A549 (cell line): Measurements from ENCODE around the gene ACYP2. TPM values are rescaled to one million over a fixed set of nuclear protein-coding genes. Genes with fewer than 3 reads are reported as not detected.
A peak's percentile ranks its signal among the peaks of the same experiment; 100 is the strongest.

Experiments used
- ATAC-seq, 2 experiments: fragments of 200-7000 bp in 1 of 2; fragments of >200 bp in 1 of 2; cut with Nextera tagmentation in 1 of 2; cut with Tn5 transposase in 1 of 2; 3 replicates each; pipeline versions ENCODE4 v1.8.0 to v1.9.1; 2018 to 2020; ENCODE audit warnings: mild to moderate bottlenecking in 1 of 2, moderate library complexity in 1 of 2
- CTCF ChIA-PET: fragments of 300-600 bp; sonication (Branson Sonifier 250); formaldehyde crosslinking; extraction: SDS; loops from one replicate; lab custom pipeline; 2021; ENCODE audit warnings: antibody characterized with exemption, inconsistent platforms; lab: Yijun Ruan, JAX
- POLR2A ChIA-PET: fragments of 350-600 bp; formaldehyde crosslinking; extraction: SDS; loops from one replicate; lab custom pipeline; 2021; ENCODE audit warnings: antibody characterized with exemption, inconsistent platforms; lab: Yijun Ruan, JAX
- DNase-seq, 2 experiments: peaks; one replicate each; pipeline versions ENCODE4 v3.0.0 to v3.0.0-alpha.2; 2011 to 2016; ENCODE audit warnings: low read depth in 1 of 2, low spot score in 1 of 2
- FAIRE-seq: peaks from 2 replicates; lab custom pipeline; 2011; peaks lifted over from hg19 to GRCh38; lab: Jason Lieb, UNC
- H3K27ac ChIP-seq, 2 experiments: fragments of >200 bp; sonication (Bioruptor Twin); formaldehyde crosslinking; 3 replicates each; pipeline ENCODE4 v1.5.1; 2016 to 2017
- H3K4me1 ChIP-seq: fragments of >200 bp; sonication (Bioruptor Twin); formaldehyde crosslinking; 3 replicates; pipeline ENCODE4 v1.6.1; 2016
- H3K4me2 ChIP-seq: fragments of >200 bp; sonication (Bioruptor Twin); formaldehyde crosslinking; 3 replicates; pipeline ENCODE4 v1.6.1; 2016
- H3K4me3 ChIP-seq: fragments of >200 bp; sonication (Bioruptor Twin); formaldehyde crosslinking; 3 replicates; pipeline ENCODE4 v1.5.1; 2016
- H3K9me3 ChIP-seq: fragments of >200 bp; sonication (Bioruptor Twin); formaldehyde crosslinking; 3 replicates; pipeline ENCODE4 v1.6.1; 2016
- BHLHE40 ChIP-seq: IDR thresholded peaks from 2 replicates; pipeline ENCODE4 v1.6.1; 2012; ENCODE audit warnings: low read depth, low read length, inconsistent platforms
- CBX8 ChIP-seq: fragments of 200-600 bp; sonication (generic); IDR thresholded peaks from 2 replicates; pipeline ENCODE4 v1.6.1; 2016
- CHD2 ChIP-seq: fragments of 150-350 bp; IDR thresholded peaks from 2 replicates; pipeline ENCODE4 v1.6.1; 2014; ENCODE audit warnings: low read length; ENCODE audit not compliant: partially characterized antibody
- EP300 ChIP-seq, 2 experiments: fragments of >200 bp; sonication (Bioruptor Twin); formaldehyde crosslinking; IDR thresholded peaks; 2 replicates in 1 of 2; 3 replicates in 1 of 2; pipeline ENCODE4 v1.6.1; 2016 to 2017
- FOSB ChIP-seq: fragments of 250-450 bp; sonication (Bioruptor Pico); IDR thresholded peaks from 2 replicates; pipeline ENCODE4 v1.5.0; 2020; ENCODE audit warnings: mild to moderate bottlenecking, moderate library complexity
- HDAC2 ChIP-seq: fragments of 200-600 bp; sonication (generic); IDR thresholded peaks from 2 replicates; pipeline ENCODE4 v1.6.1; 2016
- HOXA7 ChIP-seq: fragments of 250-450 bp; sonication (Bioruptor Pico); IDR thresholded peaks from 2 replicates; pipeline ENCODE4 v1.5.0; 2020; ENCODE audit warnings: mild to moderate bottlenecking, moderate library complexity
- HOXB13 ChIP-seq: fragments of 250-450 bp; sonication (Bioruptor Pico); IDR thresholded peaks from 2 replicates; pipeline ENCODE4 v1.5.0; 2020; ENCODE audit warnings: low read depth, mild to moderate bottlenecking, moderate library complexity
- JUN ChIP-seq, 2 experiments: fragments of >200 bp; sonication (Bioruptor Twin); formaldehyde crosslinking; IDR thresholded peaks; 2 replicates in 1 of 2; 3 replicates in 1 of 2; pipeline ENCODE4 v1.6.1; 2016 to 2017
- JUNB ChIP-seq: fragments of >200 bp; sonication (Bioruptor Twin); formaldehyde crosslinking; IDR thresholded peaks from 2 replicates; pipeline ENCODE4 v1.6.1; 2016
- KDM1A ChIP-seq: fragments of 200-600 bp; sonication (generic); IDR thresholded peaks from 2 replicates; pipeline ENCODE4 v1.6.1; 2016; ENCODE audit warnings: low read depth, mild to moderate bottlenecking
- PHF8 ChIP-seq: fragments of 200-600 bp; sonication (generic); IDR thresholded peaks from 2 replicates; pipeline ENCODE4 v1.6.1; 2016; ENCODE audit warnings: low read depth, mild to moderate bottlenecking, antibody characterized with exemption, moderate library complexity, borderline replicate concordance
- POLR2AphosphoS2 ChIP-seq: conservative IDR thresholded peaks from 2 replicates; pipeline ENCODE4 v1.6.1; 2012; ENCODE audit warnings: low read length, improper control_type of control experiment, inconsistent platforms
- RAD21 ChIP-seq, 2 experiments: fragments of >200 bp in 1 of 2; sonication (Bioruptor Twin) in 1 of 2; formaldehyde crosslinking in 1 of 2; IDR thresholded peaks in 1 of 2; conservative IDR thresholded peaks in 1 of 2; 2 replicates in 1 of 2; 3 replicates in 1 of 2; pipeline ENCODE4 v1.6.1; 2012 to 2018; ENCODE audit warnings: inconsistent platforms in 1 of 2
- RFX5 ChIP-seq: fragments of 450-650 bp; IDR thresholded peaks from 2 replicates; pipeline ENCODE4 v1.7.1; 2014; ENCODE audit warnings: antibody characterized with exemption, mild to moderate bottlenecking, moderate library complexity
- RNF2 ChIP-seq: fragments of 200-600 bp; sonication (generic); IDR thresholded peaks from 2 replicates; pipeline ENCODE4 v1.6.1; 2016; ENCODE audit warnings: low read depth, mild to moderate bottlenecking, antibody characterized with exemption, moderate library complexity, borderline replicate concordance
- SREBF2 ChIP-seq: fragments of 450-650 bp; IDR thresholded peaks from 2 replicates; pipeline ENCODE4 v1.6.1; 2014; ENCODE audit warnings: mild to moderate bottlenecking, moderate library complexity
- ZNF302 ChIP-seq: fragments of 250-450 bp; sonication (Bioruptor Pico); IDR thresholded peaks from 2 replicates; pipeline ENCODE4 v1.9.0; 2021; ENCODE audit warnings: inconsistent platforms, mild to moderate bottlenecking, moderate library complexity
- ZSCAN20 ChIP-seq: fragments of 250-450 bp; sonication (Bioruptor Pico); IDR thresholded peaks from 2 replicates; pipeline ENCODE4 v1.8.0; 2022; ENCODE audit warnings: mild to moderate bottlenecking, moderate library complexity
- WGBS: methylation state at CpG from one replicate; pipeline ENCODE4 v1.1.6; 2017; ENCODE audit errors: missing lambda C conversion rate; 5-methylcytosine and 5-hydroxymethylcytosine counted together
- polyA plus RNA-seq, 4 experiments: library from polyadenylated mRNA; depleted of rRNA in 3 of 4; stranded (reverse); fragments of >200 nt; fragmentation: RNase III in 1 of 4; extraction: RNeasy Plus Mini Kit Qiagen cat#74134 plus additional on column Dnase treatment in 1 of 4; gene quantifications; 2 replicates in 3 of 4; 3 replicates in 1 of 4; pipeline ENCODE4 v1.2.3, GENCODE V29; 2011 to 2017
- TF ChIP-seq, protein P1 (sequence below): fragments of 250-450 bp; sonication (Bioruptor Pico); IDR thresholded peaks from 2 replicates; pipeline ENCODE4 v1.5.0; 2020; ENCODE audit warnings: low read depth, mild to moderate bottlenecking, moderate library complexity
- TF ChIP-seq, protein P2 (sequence below): fragments of >200 bp; sonication (Bioruptor Twin); formaldehyde crosslinking; IDR thresholded peaks from 2 replicates; pipeline ENCODE4 v1.6.1; 2016
- TF ChIP-seq, protein P3 (sequence below): IDR thresholded peaks from 2 replicates; pipeline ENCODE4 v1.6.1; 2012; ENCODE audit warnings: low read depth, borderline replicate concordance
- TF ChIP-seq, protein P4 (sequence below): fragments of 200-600 bp; sonication (generic); IDR thresholded peaks from 2 replicates; pipeline ENCODE4 v1.6.1; 2016; ENCODE audit warnings: antibody characterized with exemption, mild to moderate bottlenecking, moderate library complexity
- TF ChIP-seq, protein P5 (sequence below): fragments of 150-350 bp; IDR thresholded peaks from 2 replicates; pipeline ENCODE4 v1.6.1; 2014; ENCODE audit warnings: low read depth, mild to moderate bottlenecking, low read length
- TF ChIP-seq, protein P6 (sequence below): fragments of 250-450 bp; sonication (Bioruptor Pico); IDR thresholded peaks from 2 replicates; pipeline ENCODE4 v1.5.0; 2021; ENCODE audit warnings: mild to moderate bottlenecking, moderate library complexity, borderline replicate concordance
- TF ChIP-seq, protein P7 (sequence below): fragments of >200 bp; sonication (Bioruptor Twin); formaldehyde crosslinking; IDR thresholded peaks from 3 replicates; pipeline ENCODE4 v1.6.1; 2016

ACYP2 gene
- polyA plus RNA-seq, 2 of the 4 experiments (the other 2 are of a cell fraction) = 10.0 to 11.4 TPM

DNA sequence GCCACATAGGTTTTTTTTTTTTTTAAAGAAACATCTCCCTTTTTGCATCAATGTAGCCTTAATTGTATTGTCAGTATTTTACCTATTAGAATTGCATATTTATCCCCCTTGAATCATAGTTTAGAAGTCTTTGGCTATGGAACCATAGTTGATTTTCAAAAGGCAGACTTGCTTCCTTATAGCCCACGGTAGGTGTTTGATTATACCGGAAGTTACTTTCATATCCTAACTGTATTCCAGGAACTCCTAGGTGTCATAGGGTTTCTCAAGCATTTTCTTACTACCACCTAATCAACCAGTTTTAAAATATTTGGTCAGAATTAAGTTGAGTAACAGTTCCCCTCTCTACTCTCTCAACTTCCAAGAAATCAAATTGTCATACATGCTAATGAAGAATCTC, 227.2 kb downstream of the ACYP2 start:
- CTCF ChIA-PET = no interaction called here
- H3K27ac ChIP-seq = no peak overlapping the region
- H3K9me3 ChIP-seq = no peaks in the 10 kb centered on the region
- POLR2A ChIA-PET = no interaction called here
- TF ChIP-seq, protein P1, sequence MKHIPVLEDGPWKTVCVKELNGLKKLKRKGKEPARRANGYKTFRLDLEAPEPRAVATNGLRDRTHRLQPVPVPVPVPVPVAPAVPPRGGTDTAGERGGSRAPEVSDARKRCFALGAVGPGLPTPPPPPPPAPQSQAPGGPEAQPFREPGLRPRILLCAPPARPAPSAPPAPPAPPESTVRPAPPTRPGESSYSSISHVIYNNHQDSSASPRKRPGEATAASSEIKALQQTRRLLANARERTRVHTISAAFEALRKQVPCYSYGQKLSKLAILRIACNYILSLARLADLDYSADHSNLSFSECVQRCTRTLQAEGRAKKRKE (CRISPR knock-in tag) = no peak
- no peak for TF ChIP-seq EP300 (IDR thresholded peaks at IDR 0.05)
- TF ChIP-seq FOSB (CRISPR knock-in tag) = no peak
- no peak for TF ChIP-seq JUN (IDR thresholded peaks at IDR 0.05)
- TF ChIP-seq, protein P2, sequence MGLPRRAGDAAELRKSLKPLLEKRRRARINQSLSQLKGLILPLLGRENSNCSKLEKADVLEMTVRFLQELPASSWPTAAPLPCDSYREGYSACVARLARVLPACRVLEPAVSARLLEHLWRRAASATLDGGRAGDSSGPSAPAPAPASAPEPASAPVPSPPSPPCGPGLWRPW = no peak
- TF ChIP-seq, protein P3, sequence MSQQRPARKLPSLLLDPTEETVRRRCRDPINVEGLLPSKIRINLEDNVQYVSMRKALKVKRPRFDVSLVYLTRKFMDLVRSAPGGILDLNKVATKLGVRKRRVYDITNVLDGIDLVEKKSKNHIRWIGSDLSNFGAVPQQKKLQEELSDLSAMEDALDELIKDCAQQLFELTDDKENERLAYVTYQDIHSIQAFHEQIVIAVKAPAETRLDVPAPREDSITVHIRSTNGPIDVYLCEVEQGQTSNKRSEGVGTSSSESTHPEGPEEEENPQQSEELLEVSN = no peak
- no peak for TF ChIP-seq BHLHE40
- no peak for TF ChIP-seq RFX5
- TF ChIP-seq, protein P4, sequence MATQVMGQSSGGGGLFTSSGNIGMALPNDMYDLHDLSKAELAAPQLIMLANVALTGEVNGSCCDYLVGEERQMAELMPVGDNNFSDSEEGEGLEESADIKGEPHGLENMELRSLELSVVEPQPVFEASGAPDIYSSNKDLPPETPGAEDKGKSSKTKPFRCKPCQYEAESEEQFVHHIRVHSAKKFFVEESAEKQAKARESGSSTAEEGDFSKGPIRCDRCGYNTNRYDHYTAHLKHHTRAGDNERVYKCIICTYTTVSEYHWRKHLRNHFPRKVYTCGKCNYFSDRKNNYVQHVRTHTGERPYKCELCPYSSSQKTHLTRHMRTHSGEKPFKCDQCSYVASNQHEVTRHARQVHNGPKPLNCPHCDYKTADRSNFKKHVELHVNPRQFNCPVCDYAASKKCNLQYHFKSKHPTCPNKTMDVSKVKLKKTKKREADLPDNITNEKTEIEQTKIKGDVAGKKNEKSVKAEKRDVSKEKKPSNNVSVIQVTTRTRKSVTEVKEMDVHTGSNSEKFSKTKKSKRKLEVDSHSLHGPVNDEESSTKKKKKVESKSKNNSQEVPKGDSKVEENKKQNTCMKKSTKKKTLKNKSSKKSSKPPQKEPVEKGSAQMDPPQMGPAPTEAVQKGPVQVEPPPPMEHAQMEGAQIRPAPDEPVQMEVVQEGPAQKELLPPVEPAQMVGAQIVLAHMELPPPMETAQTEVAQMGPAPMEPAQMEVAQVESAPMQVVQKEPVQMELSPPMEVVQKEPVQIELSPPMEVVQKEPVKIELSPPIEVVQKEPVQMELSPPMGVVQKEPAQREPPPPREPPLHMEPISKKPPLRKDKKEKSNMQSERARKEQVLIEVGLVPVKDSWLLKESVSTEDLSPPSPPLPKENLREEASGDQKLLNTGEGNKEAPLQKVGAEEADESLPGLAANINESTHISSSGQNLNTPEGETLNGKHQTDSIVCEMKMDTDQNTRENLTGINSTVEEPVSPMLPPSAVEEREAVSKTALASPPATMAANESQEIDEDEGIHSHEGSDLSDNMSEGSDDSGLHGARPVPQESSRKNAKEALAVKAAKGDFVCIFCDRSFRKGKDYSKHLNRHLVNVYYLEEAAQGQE = no peak
- no peak for TF ChIP-seq HDAC2
- no peak for TF ChIP-seq PHF8
- TF ChIP-seq CHD2 = no peak
- TF ChIP-seq, protein P5, sequence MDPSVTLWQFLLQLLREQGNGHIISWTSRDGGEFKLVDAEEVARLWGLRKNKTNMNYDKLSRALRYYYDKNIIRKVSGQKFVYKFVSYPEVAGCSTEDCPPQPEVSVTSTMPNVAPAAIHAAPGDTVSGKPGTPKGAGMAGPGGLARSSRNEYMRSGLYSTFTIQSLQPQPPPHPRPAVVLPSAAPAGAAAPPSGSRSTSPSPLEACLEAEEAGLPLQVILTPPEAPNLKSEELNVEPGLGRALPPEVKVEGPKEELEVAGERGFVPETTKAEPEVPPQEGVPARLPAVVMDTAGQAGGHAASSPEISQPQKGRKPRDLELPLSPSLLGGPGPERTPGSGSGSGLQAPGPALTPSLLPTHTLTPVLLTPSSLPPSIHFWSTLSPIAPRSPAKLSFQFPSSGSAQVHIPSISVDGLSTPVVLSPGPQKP = no peak
- no peak for TF ChIP-seq RAD21 (conservative IDR thresholded peaks at IDR 0.05 in 1 of 2, IDR thresholded peaks at IDR 0.05 in 1 of 2)
- TF ChIP-seq RNF2 = no peak
- TF ChIP-seq, all 56 proteins: peak for 0
- Histone ChIP-seq H3K4me2 (no peak overlapping the region), H3K4me1 (no peaks in the 10 kb centered on the region), H3K4me3 (no peak overlapping the region)
- DNase-seq = no peak
- FAIRE-seq = peak; percentile 7
- no peak for ATAC-seq
- WGBS = 71% methylated on average over 2 of the region's 2 CpGs

DNA sequence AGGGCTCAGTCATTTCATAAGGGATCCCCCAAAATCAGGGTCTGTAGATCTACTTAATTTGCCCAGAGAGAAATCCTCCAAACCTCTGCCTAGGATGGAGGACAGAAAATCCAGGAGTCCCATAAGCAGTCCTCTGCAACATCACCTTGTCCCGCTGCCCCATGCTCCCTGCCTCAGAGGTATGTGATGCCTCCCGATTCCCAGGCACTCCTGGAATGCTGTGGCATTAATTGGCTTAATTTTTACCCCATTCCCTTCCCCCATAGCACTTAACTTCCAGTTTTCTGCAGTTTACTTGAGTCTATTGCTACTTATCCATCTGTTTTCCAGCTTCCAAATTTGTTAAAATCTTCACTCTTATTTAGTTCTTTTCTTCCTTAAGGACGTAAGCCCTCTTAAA, 232.2 kb downstream of the ACYP2 start:
- ATAC-seq (no peak), DNase-seq (no peak), FAIRE-seq (no peak)
- 44% methylated on average over 3 of the region's 3 CpGs for WGBS
- H3K4me1 ChIP-seq = no peaks in the 10 kb centered on the region
- no peak overlapping the region for H3K4me3 ChIP-seq
- no peak overlapping the region for H3K4me2 ChIP-seq
- ChIA-PET CTCF (interaction anchor here (0.5 kb wide), 1 partner anchor 35 kb away, joined by 3 read pairs; no protein-coding TSS in a partner anchor), POLR2A (no interaction called here)
- no peaks in the 10 kb centered on the region for H3K9me3 ChIP-seq
- no peak for TF ChIP-seq HOXA7 (CRISPR knock-in tag)
- TF ChIP-seq SREBF2 = no peak
- TF ChIP-seq HOXB13 (CRISPR knock-in tag) = no peak
- TF ChIP-seq HDAC2 = no peak
- no peak for TF ChIP-seq JUNB
- no peak for TF ChIP-seq CBX8
- TF ChIP-seq ZNF302 (CRISPR knock-in tag) = no peak
- TF ChIP-seq KDM1A = no peak
- TF ChIP-seq, protein P6, sequence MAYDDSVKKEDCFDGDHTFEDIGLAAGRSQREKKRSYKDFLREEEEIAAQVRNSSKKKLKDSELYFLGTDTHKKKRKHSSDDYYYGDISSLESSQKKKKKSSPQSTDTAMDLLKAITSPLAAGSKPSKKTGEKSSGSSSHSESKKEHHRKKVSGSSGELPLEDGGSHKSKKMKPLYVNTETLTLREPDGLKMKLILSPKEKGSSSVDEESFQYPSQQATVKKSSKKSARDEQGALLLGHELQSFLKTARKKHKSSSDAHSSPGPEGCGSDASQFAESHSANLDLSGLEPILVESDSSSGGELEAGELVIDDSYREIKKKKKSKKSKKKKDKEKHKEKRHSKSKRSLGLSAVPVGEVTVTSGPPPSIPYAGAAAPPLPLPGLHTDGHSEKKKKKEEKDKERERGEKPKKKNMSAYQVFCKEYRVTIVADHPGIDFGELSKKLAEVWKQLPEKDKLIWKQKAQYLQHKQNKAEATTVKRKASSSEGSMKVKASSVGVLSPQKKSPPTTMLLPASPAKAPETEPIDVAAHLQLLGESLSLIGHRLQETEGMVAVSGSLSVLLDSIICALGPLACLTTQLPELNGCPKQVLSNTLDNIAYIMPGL (CRISPR knock-in tag) = no peak
- no peak for TF ChIP-seq CHD2
- TF ChIP-seq POLR2AphosphoS2 = no peak
- TF ChIP-seq, protein P7, sequence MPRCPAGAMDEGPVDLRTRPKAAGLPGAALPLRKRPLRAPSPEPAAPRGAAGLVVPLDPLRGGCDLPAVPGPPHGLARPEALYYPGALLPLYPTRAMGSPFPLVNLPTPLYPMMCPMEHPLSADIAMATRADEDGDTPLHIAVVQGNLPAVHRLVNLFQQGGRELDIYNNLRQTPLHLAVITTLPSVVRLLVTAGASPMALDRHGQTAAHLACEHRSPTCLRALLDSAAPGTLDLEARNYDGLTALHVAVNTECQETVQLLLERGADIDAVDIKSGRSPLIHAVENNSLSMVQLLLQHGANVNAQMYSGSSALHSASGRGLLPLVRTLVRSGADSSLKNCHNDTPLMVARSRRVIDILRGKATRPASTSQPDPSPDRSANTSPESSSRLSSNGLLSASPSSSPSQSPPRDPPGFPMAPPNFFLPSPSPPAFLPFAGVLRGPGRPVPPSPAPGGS = no peak
- no peak for TF ChIP-seq ZSCAN20 (CRISPR knock-in tag)
- H3K27ac ChIP-seq = no peak overlapping the region
